GM12801 (cell line): ENCODE data around the gene PPM1K.

ENCODE experiments used
- CTCF ChIP-seq: IDR thresholded peaks from one replicate; pipeline ENCODE4 v1.5.1; 2011; ENCODE audit warnings: control low read depth; ENCODE audit not compliant: insufficient read length; ENCODE audit errors: extremely low read depth

Gene PPM1K

GRCh38 chr4:88244816-88245579 is 39.4 kb downstream of the PPM1K start:
- no peak for TF ChIP-seq CTCF

GRCh38 chr4:88244056-88244455 is 40.3 kb downstream of the PPM1K start:
- TF ChIP-seq CTCF: no peak

- no peak for TF ChIP-seq CTCF
Observed at GRCh38 chr4:88242144-88242543, 42.2 kb downstream of the PPM1K start.

- no peak for TF ChIP-seq CTCF
Observed at GRCh38 chr4:88240297-88240714, 44.1 kb downstream of the PPM1K start.

- no peak for TF ChIP-seq CTCF
Observed at GRCh38 chr4:88230969-88231771, 53.2 kb downstream of the PPM1K start.

- TF ChIP-seq CTCF: no peak
Observed at GRCh38 chr4:88230461-88230891, 53.9 kb downstream of the PPM1K start.

GRCh38 chr4:88227734-88228133 is 56.6 kb downstream of the PPM1K start:
- TF ChIP-seq CTCF: no peak
